T follicular helper cell (primary cell): ENCODE results near the gene TPSB2.
"Not testable (repeated sequence)": the region's sequence is repeated elsewhere in the genome, so short reads cannot be mapped to it uniquely, and the experiment has no call there.

Experiments used
- DNase-seq: peaks from one replicate; pipeline ENCODE4 v3.0.0-alpha.2; 2020; ENCODE audit warnings: low read depth

TPSB2 gene

GRCh38 chr16:1240436-1240835 lies 10.5 kb upstream of the TPSB2 start, which contains the start of gene TPSAB1:
TSS of gene TPSAB1 (plus strand) at chr16:1240705. CDS start at chr16:1240939, 234 bp downstream.
- not testable (repeated sequence) for DNase-seq

GRCh38 chr16:1239575-1239974 lies 9.6 kb upstream of the TPSB2 start:
- DNase-seq: not testable (repeated sequence)

- not testable (repeated sequence) for DNase-seq
Measured at GRCh38 chr16:1238909-1239308, 8.9 kb upstream of the TPSB2 start.

- no peak for DNase-seq
Measured at GRCh38 chr16:1237990-1238389, 8.0 kb upstream of the TPSB2 start.

- not testable (repeated sequence) for DNase-seq
Measured at GRCh38 chr16:1236659-1237058, 6.7 kb upstream of the TPSB2 start.

GRCh38 chr16:1232049-1232748 lies 2.2 kb upstream of the TPSB2 start:
- DNase-seq: not testable (repeated sequence)

- DNase-seq: not testable (repeated sequence)
Measured at GRCh38 chr16:1231301-1231700, 1.3 kb upstream of the TPSB2 start.

GRCh38 chr16:1230471-1231212 lies 658 bp upstream of the TPSB2 start:
- not testable (repeated sequence) for DNase-seq

GRCh38 chr16:1229476-1229875 lies 508 bp downstream of the TPSB2 start:
- DNase-seq: not testable (repeated sequence)

GRCh38 chr16:1228227-1228626 lies 1.8 kb downstream of the TPSB2 start:
- not testable (repeated sequence) for DNase-seq

GRCh38 chr16:1226692-1227091 lies 3.3 kb downstream of the TPSB2 start:
- not testable (repeated sequence) for DNase-seq

- DNase-seq: not testable (repeated sequence)
Measured at GRCh38 chr16:1225728-1226311, 4.2 kb downstream of the TPSB2 start.

- no peak for DNase-seq
Measured at GRCh38 chr16:1225051-1225451, 4.9 kb downstream of the TPSB2 start, which contains the start of gene TPSG1. TSS of gene TPSG1 (minus strand) at chr16:1225268. CDS start at chr16:1225252, 16 bp downstream.

GRCh38 chr16:1224558-1224957 lies 5.4 kb downstream of the TPSB2 start:
- DNase-seq: no peak

- DNase-seq: no peak
Measured at GRCh38 chr16:1223355-1224214, 6.4 kb downstream of the TPSB2 start.

GRCh38 chr16:1222553-1223354 lies 7.2 kb downstream of the TPSB2 start:
- no peak for DNase-seq

GRCh38 chr16:1221628-1222552 lies 8.1 kb downstream of the TPSB2 start:
- DNase-seq: no peak

- no peak for DNase-seq
Measured at GRCh38 chr16:1220841-1221627, 8.9 kb downstream of the TPSB2 start.
